Smooth muscle cell (in vitro differentiated cells): ENCODE measurements around the gene FBXL19. TPM values are rescaled to one million over a fixed set of nuclear protein-coding genes. Genes with fewer than 3 reads are reported as not detected.

ENCODE experiments used
- DNase-seq: peaks from one replicate; lab custom pipeline; 2025; ENCODE audit not compliant: unreplicated experiment; lab: John Stamatoyannopoulos, UW
- H2AFZ ChIP-seq: fragments of 200-600 bp; sonication (generic); 2 replicates; pipeline ENCODE4 v1.6.0; 2016; ENCODE audit warnings: antibody characterized with exemption, low read depth, mild to moderate bottlenecking
- H3F3A ChIP-seq: fragments of 200-600 bp; sonication (generic); 2 replicates; pipeline ENCODE4 v1.6.0; 2017; ENCODE audit warnings: antibody characterized with exemption, low read depth
- H3K27ac ChIP-seq: fragments of 200-600 bp; sonication (generic); 2 replicates; pipeline ENCODE4 v1.5.1; 2016; ENCODE audit warnings: low read depth, mild to moderate bottlenecking
- H3K27me3 ChIP-seq: fragments of 200-600 bp; sonication (generic); 2 replicates; pipeline ENCODE4 v1.6.1; 2016; ENCODE audit warnings: low read depth, mild to moderate bottlenecking
- H3K36me3 ChIP-seq: fragments of 200-600 bp; sonication (generic); 2 replicates; pipeline ENCODE4 v1.5.1; 2016; ENCODE audit warnings: low read depth
- H3K4me1 ChIP-seq: fragments of 200-600 bp; sonication (generic); 2 replicates; pipeline ENCODE4 v1.5.1; 2016; ENCODE audit warnings: low read depth
- H3K4me2 ChIP-seq: fragments of 200-600 bp; sonication (generic); 2 replicates; pipeline ENCODE4 v1.6.0; 2016; ENCODE audit warnings: mild to moderate bottlenecking
- H3K4me3 ChIP-seq: fragments of 200-600 bp; sonication (generic); 2 replicates; pipeline ENCODE4 v1.5.1; 2016; ENCODE audit warnings: mild to moderate bottlenecking
- H3K79me2 ChIP-seq: fragments of 200-600 bp; sonication (generic); 2 replicates; pipeline ENCODE4 v1.6.0; 2016; ENCODE audit warnings: low read depth, mild to moderate bottlenecking
- H3K9ac ChIP-seq: fragments of 200-600 bp; sonication (generic); 2 replicates; pipeline ENCODE4 v1.6.0; 2016; ENCODE audit warnings: low read depth
- H3K9me3 ChIP-seq: fragments of 200-600 bp; sonication (generic); replicated peaks from 2 replicates; pipeline ENCODE4 v1.5.1; 2016; ENCODE audit warnings: low read depth
- H4K20me1 ChIP-seq: fragments of 200-600 bp; sonication (generic); 2 replicates; pipeline ENCODE4 v1.6.0; 2016; ENCODE audit warnings: low read depth
- WGBS: methylation state at CpG from one replicate; pipeline ENCODE4 v1.1.7; 2016; ENCODE audit warnings: low lambda C conversion rate; 5-methylcytosine and 5-hydroxymethylcytosine counted together
- polyA plus RNA-seq: library from polyadenylated mRNA; unstranded; fragments of >200 nt; fragmentation: Nextera tagmentation; extraction: Ambion mirVana; gene quantifications from 2 replicates; pipeline ENCODE4 v1.2.1, GENCODE V29; 2016
- total RNA-seq: library from RNA; depleted of rRNA; stranded (reverse); fragments of >200 nt; gene quantifications from 2 replicates; pipeline ENCODE4 v1.2.3, GENCODE V29; 2014
- TF ChIP-seq, protein P1 (sequence below): fragments of 200-600 bp; sonication (generic); IDR thresholded peaks from 2 replicates; pipeline ENCODE4 v1.5.1; 2017; ENCODE audit warnings: borderline replicate concordance, mild to moderate bottlenecking, antibody characterized with exemption; ENCODE audit not compliant: insufficient read depth, poor library complexity, severe bottlenecking

FBXL19 gene
- total and polyA plus RNA-seq, 2 experiments from 2014 or later = 1.3 to 4.5 TPM

DNA sequence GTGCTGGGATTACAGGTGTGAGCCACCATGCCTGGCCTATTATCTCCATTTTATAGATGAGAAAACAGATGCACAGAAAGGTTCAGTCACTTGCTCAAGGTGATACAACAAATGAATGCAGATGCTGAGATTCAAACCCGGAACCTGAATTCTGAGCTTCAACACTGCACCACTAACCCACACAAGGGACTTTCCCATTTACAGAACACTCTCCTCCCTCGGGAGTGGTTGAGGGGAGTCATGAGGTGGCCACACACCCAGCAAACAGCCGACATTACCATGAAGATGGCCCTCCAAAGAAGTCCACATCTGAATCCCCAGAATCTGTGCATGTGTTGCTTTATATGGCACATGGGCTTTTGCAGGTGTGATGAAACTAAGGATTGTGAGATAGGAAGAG is 38.6 kb upstream of the FBXL19 start:
- Histone ChIP-seq H3K9me3 (no peaks in the 10 kb centered on the region), H3K27ac (no peak overlapping the region), H3K36me3 (no peaks in the 10 kb centered on the region), H3K4me2 (no peak overlapping the region), H4K20me1 (peaks cover 7% of the 10 kb centered on the region), H2AFZ (no peak overlapping the region), H3K4me3 (no peak overlapping the region), H3K79me2 (peaks cover 11% of the 10 kb centered on the region), H3F3A (no peaks in the 10 kb centered on the region), H3K4me1 (no peaks in the 10 kb centered on the region), H3K27me3 (no peaks in the 10 kb centered on the region), H3K9ac (no peak overlapping the region)
- DNase-seq = no peak
- TF ChIP-seq, protein P1, sequence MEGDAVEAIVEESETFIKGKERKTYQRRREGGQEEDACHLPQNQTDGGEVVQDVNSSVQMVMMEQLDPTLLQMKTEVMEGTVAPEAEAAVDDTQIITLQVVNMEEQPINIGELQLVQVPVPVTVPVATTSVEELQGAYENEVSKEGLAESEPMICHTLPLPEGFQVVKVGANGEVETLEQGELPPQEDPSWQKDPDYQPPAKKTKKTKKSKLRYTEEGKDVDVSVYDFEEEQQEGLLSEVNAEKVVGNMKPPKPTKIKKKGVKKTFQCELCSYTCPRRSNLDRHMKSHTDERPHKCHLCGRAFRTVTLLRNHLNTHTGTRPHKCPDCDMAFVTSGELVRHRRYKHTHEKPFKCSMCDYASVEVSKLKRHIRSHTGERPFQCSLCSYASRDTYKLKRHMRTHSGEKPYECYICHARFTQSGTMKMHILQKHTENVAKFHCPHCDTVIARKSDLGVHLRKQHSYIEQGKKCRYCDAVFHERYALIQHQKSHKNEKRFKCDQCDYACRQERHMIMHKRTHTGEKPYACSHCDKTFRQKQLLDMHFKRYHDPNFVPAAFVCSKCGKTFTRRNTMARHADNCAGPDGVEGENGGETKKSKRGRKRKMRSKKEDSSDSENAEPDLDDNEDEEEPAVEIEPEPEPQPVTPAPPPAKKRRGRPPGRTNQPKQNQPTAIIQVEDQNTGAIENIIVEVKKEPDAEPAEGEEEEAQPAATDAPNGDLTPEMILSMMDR = no peak
- WGBS = 99% methylated on average over 3 of the region's 3 CpGs

DNA sequence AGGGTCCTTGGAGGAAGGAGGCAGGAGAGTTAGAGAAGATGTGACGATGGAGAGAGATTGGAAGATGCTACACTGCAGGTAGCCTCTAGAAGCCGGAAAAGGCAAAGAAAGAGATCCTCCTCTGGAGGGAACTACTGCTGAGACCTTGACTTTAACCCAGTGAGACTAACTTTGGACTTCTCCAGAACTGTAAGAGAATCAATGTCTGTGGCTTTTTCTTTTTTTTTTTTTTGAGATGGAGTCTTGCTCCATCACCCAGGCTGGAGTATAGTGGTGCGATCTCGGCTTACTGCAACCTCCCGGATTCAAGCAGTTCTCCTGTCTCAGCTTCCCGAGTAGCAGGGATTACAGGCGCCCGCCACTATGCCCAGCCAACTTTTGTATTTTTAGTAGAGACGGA is 38.2 kb upstream of the FBXL19 start:
- Histone ChIP-seq H3K36me3 (no peaks in the 10 kb centered on the region), H3K4me2 (no peak overlapping the region), H3F3A (no peaks in the 10 kb centered on the region), H3K9me3 (no peaks in the 10 kb centered on the region), H3K4me1 (no peaks in the 10 kb centered on the region), H3K27ac (no peak overlapping the region), H3K27me3 (no peaks in the 10 kb centered on the region), H4K20me1 (peaks cover 7% of the 10 kb centered on the region), H3K9ac (no peak overlapping the region), H3K79me2 (peaks cover 11% of the 10 kb centered on the region), H2AFZ (no peak overlapping the region), H3K4me3 (no peak overlapping the region)
- WGBS = 96% methylated on average over 9 of the region's 9 CpGs
- TF ChIP-seq, protein P1 = no peak
- no peak for DNase-seq

DNA sequence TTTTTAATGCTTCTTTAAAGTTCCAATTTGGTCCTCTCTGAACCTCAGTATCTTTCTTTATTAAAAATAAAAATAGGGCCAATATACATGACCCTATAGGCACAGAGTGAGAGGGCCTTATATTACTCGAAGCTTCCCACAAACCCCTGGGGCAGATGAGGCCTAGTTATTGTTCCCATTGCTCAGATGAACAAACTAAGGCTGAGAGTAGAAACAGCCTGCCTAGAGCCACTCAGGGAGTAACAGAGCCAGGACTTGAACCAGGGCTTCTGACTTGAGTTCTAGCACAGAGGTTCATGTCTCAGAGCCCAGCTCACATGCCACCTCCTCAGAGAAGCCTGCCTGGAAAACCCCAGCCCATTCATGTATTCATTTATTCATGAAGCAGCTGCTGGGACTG is 37.2 kb upstream of the FBXL19 start:
- Histone ChIP-seq H3K9me3 (no peaks in the 10 kb centered on the region), H2AFZ (no peak overlapping the region), H3K4me1 (no peaks in the 10 kb centered on the region), H3K4me2 (no peak overlapping the region), H3K27ac (no peak overlapping the region), H3K36me3 (no peaks in the 10 kb centered on the region), H3K79me2 (peaks cover 12% of the 10 kb centered on the region), H3K4me3 (no peak overlapping the region), H4K20me1 (peaks cover 7% of the 10 kb centered on the region), H3K27me3 (no peaks in the 10 kb centered on the region), H3K9ac (no peak overlapping the region), H3F3A (no peaks in the 10 kb centered on the region)
- WGBS = 96% methylated on average over 1 of the region's 1 CpG
- TF ChIP-seq, protein P1 = no peak
- no peak for DNase-seq

DNA sequence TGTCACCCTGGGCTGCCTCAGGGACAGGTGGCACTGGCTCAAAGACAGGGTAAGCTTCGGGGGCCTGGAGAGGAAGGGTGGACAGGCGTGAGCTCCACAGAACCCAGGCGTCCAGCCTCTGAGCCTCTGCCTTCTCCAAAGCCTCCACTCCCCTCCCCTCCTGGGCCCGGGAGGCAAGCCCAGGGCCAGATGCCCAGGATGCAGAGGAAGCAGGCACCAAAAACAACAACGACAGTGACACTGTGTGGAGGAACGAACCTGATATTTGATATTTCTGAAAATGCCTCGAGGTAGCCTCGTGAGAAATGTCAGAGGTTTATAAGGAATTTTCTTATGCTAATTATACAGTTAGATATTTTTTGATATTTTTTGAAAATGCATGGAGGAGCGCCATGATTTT is 35.4 kb upstream of the FBXL19 start:
- Histone ChIP-seq H3K27me3 (no peaks in the 10 kb centered on the region), H3K9ac (no peak overlapping the region), H2AFZ (no peak overlapping the region), H4K20me1 (peaks cover 7% of the 10 kb centered on the region), H3K9me3 (no peaks in the 10 kb centered on the region), H3K4me3 (no peak overlapping the region), H3K27ac (no peak overlapping the region), H3K4me1 (peaks cover 2% of the 10 kb centered on the region), H3K36me3 (no peaks in the 10 kb centered on the region), H3K4me2 (no peak overlapping the region), H3K79me2 (peaks cover 20% of the 10 kb centered on the region), H3F3A (no peaks in the 10 kb centered on the region)
- WGBS = 97% methylated on average over 9 of the region's 9 CpGs
- TF ChIP-seq, protein P1 = no peak
- no peak for DNase-seq
